Endothelial cell (in vitro differentiated cells): ENCODE results near the gene THRAP3. TPM values are rescaled to one million over a fixed set of nuclear protein-coding genes. Genes with fewer than 3 reads are reported as not detected.
A peak's percentile ranks its signal among the peaks of the same experiment; 100 is the strongest.

ENCODE experiments used
- DNase-seq: peaks from one replicate; pipeline ENCODE4 v3.0.0; 2021; ENCODE audit warnings: low spot score
- H3K27ac Mint-ChIP-seq: one replicate; pipeline ENCODE4 v1.8.0; 2021; ENCODE audit warnings: mixed read lengths, inconsistent platforms; ENCODE audit not compliant: unreplicated experiment
- H3K27me3 Mint-ChIP-seq: one replicate; pipeline ENCODE4 v1.8.0; 2021; ENCODE audit warnings: mild to moderate bottlenecking, moderate library complexity, mixed read lengths, inconsistent platforms; ENCODE audit not compliant: unreplicated experiment
- H3K36me3 Mint-ChIP-seq: one replicate; pipeline ENCODE4 v1.8.0; 2021; ENCODE audit warnings: mild to moderate bottlenecking, low read depth, mixed read lengths, inconsistent platforms; ENCODE audit not compliant: unreplicated experiment
- H3K4me1 Mint-ChIP-seq: one replicate; pipeline ENCODE4 v1.8.0; 2021; ENCODE audit warnings: mild to moderate bottlenecking, mixed read lengths, inconsistent platforms; ENCODE audit not compliant: unreplicated experiment
- H3K4me3 Mint-ChIP-seq: one replicate; pipeline ENCODE4 v1.8.0; 2021; ENCODE audit warnings: mild to moderate bottlenecking, mixed read lengths, inconsistent platforms; ENCODE audit not compliant: unreplicated experiment
- H3K9me3 Mint-ChIP-seq: one replicate; pipeline ENCODE4 v1.8.0; 2021; ENCODE audit warnings: mixed read lengths, inconsistent platforms; ENCODE audit not compliant: unreplicated experiment
- CTCF ChIP-seq: fragments of 200-600 bp; sonication (generic); IDR thresholded peaks from one replicate; pipeline ENCODE4 v1.5.0; 2021; ENCODE audit warnings: antibody characterized with exemption; ENCODE audit not compliant: unreplicated experiment
- total RNA-seq: library from RNA; stranded (reverse); fragmentation: NEBNext Ultra II Directional; extraction: Animal tissue kit (Norgen Biotek cat#: 25700); gene quantifications from one replicate; pipeline ENCODE4 v1.2.1, GENCODE V29; 2021; ENCODE audit not compliant: unreplicated experiment

Gene THRAP3
- total RNA-seq, 1 donor from 2014 or later = 129 TPM

DNA sequence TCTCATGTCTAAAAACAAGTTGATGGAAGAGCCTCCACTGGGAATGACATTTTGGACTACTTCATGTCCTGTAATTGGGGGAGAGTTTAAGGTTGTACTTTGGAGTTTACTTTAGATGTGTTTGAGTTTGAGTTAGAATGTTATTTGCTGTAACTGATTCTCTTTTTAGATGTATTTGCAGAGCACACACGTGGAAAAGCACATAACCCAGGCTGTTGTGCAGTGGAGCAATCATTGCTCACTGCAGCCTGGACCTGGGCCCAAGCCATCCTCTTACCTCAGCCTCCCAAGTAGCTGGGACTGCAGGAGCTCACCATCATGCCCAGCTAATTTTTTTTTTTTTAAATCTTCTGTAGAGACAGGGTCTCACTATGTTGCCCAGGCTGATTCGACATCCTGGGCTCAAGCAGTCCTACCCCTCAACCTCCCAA lies 45.2 kb downstream of the THRAP3 start:
- Mint-ChIP-seq H3K27me3 (peaks cover 3% of the 10 kb centered on the region), H3K4me1 (no peaks in the 10 kb centered on the region), H3K9me3 (no peaks in the 10 kb centered on the region), H3K4me3 (no peak overlapping the region), H3K36me3 (peaks cover 4% of the 10 kb centered on the region), H3K27ac (no peak overlapping the region)
- DNase-seq = no peak
- TF ChIP-seq CTCF = no peak

- Mint-ChIP-seq H3K4me3 (no peak overlapping the region), H3K27ac (peak overlapping the region; percentile 30), H3K9me3 (no peaks in the 10 kb centered on the region), H3K36me3 (peaks cover 4% of the 10 kb centered on the region), H3K4me1 (no peaks in the 10 kb centered on the region), H3K27me3 (peaks cover 3% of the 10 kb centered on the region)
- no peak for TF ChIP-seq CTCF
- DNase-seq = no peak
These were observed 48.8 kb downstream of the THRAP3 start for GRCh38 chr1:36273024-36273423.

GRCh38 chr1:36274201-36274600 lies 50.0 kb downstream of the THRAP3 start:
- H3K4me1 Mint-ChIP-seq = no peaks in the 10 kb centered on the region
- H3K36me3 Mint-ChIP-seq = peaks cover 4% of the 10 kb centered on the region
- no peaks in the 10 kb centered on the region for H3K9me3 Mint-ChIP-seq
- H3K27ac Mint-ChIP-seq = no peak overlapping the region
- no peak overlapping the region for H3K4me3 Mint-ChIP-seq
- no peak for DNase-seq
- peaks cover 3% of the 10 kb centered on the region for H3K27me3 Mint-ChIP-seq
- TF ChIP-seq CTCF = no peak

GRCh38 chr1:36276688-36277087 lies 52.4 kb downstream of the THRAP3 start:
- no peak for DNase-seq
- no peaks in the 10 kb centered on the region for H3K4me1 Mint-ChIP-seq
- TF ChIP-seq CTCF = no peak
- H3K4me3 Mint-ChIP-seq = no peak overlapping the region
- H3K27me3 Mint-ChIP-seq = no peaks in the 10 kb centered on the region
- H3K27ac Mint-ChIP-seq = no peak overlapping the region
- H3K9me3 Mint-ChIP-seq = no peaks in the 10 kb centered on the region
- peaks cover 4% of the 10 kb centered on the region for H3K36me3 Mint-ChIP-seq

GRCh38 chr1:36279110-36279788 lies 55.0 kb downstream of the THRAP3 start:
- H3K27ac Mint-ChIP-seq = peak overlapping the region; percentile 36
- H3K27me3 Mint-ChIP-seq = no peaks in the 10 kb centered on the region
- H3K36me3 Mint-ChIP-seq = peaks cover 1% of the 10 kb centered on the region
- H3K4me3 Mint-ChIP-seq = no peak overlapping the region
- no peak for TF ChIP-seq CTCF
- no peaks in the 10 kb centered on the region for H3K9me3 Mint-ChIP-seq
- peaks cover 4% of the 10 kb centered on the region for H3K4me1 Mint-ChIP-seq
- no peak for DNase-seq
